Activated T-cell treated with anti-CD3 and anti-CD28 coated beads, Interleukin-2, amount 50 U/mL, for 72 hours (primary cell): ENCODE measurements around the gene SLC18A3. TPM values are rescaled to one million over a fixed set of nuclear protein-coding genes. Genes with fewer than 3 reads are reported as not detected.

Source experiments
- ATAC-seq, 2 donors: fragments of 150-1000 bp; cut with Tn5 transposase; replicated peaks in 1 of 2; 2 replicates each; pipeline ENCODE4 v1.10.0; 2021; ENCODE audit warnings: moderate library complexity in 2 of 2, mild to moderate bottlenecking in 1 of 2
- DNase-seq, 2 donors: peaks; one replicate each; pipeline ENCODE4 v3.0.0; 2021 to 2022; ENCODE audit warnings: mixed read lengths in 1 of 2
- H3K27ac Mint-ChIP-seq: one replicate; pipeline ENCODE4 v1.8.0; 2022; ENCODE audit warnings: mild to moderate bottlenecking, moderate library complexity, mixed read lengths
- H3K27me3 Mint-ChIP-seq: one replicate; pipeline ENCODE4 v1.8.0; 2022; ENCODE audit warnings: low read depth, mixed read lengths
- H3K36me3 Mint-ChIP-seq, 2 donors: one replicate each; pipeline ENCODE4 v1.8.0; 2022; ENCODE audit warnings: mixed read lengths in 2 of 2, mild to moderate bottlenecking in 1 of 2; ENCODE audit not compliant: insufficient read depth in 2 of 2
- H3K4me1 Mint-ChIP-seq: one replicate; pipeline ENCODE4 v1.8.0; 2022; ENCODE audit warnings: low read depth, mixed read lengths
- H3K4me3 Mint-ChIP-seq, 2 donors: one replicate each; pipeline ENCODE4 v1.8.0; 2022; ENCODE audit warnings: mild to moderate bottlenecking in 2 of 2, mixed read lengths in 2 of 2, moderate library complexity in 2 of 2
- H3K9me3 Mint-ChIP-seq, 2 donors: one replicate each; pipeline ENCODE4 v1.8.0; 2022; ENCODE audit warnings: mixed read lengths in 2 of 2
- total RNA-seq, 2 donors: library from RNA; stranded (reverse); gene quantifications; one replicate each; pipeline ENCODE4 v1.2.3, GENCODE V29; 2022

Gene SLC18A3
- total RNA-seq, 2 donors from 2014 or later: not detected

GRCh38 chr10:49647985-49648795, 38.1 kb downstream of the SLC18A3 start:
- H3K9me3 Mint-ChIP-seq: no peaks in the 10 kb centered on the region
- ATAC-seq (no peak), DNase-seq (no peak)
- H3K27me3 Mint-ChIP-seq: no peaks in the 10 kb centered on the region
- H3K4me1 Mint-ChIP-seq: peaks cover 21% of the 10 kb centered on the region
- H3K36me3 Mint-ChIP-seq: no peaks in the 10 kb centered on the region
- no peak overlapping the region for H3K4me3 Mint-ChIP-seq
- H3K27ac Mint-ChIP-seq: no peak overlapping the region

- H3K4me3 Mint-ChIP-seq: peak overlapping the region in 1 of 2 donors; percentile 5
- peak; percentile 48 to 68 for ATAC-seq
- H3K27ac Mint-ChIP-seq: no peak overlapping the region
These were observed 39.2 kb downstream of the SLC18A3 start for GRCh38 chr10:49649294-49649693.

GRCh38 chr10:49649936-49650723, 40.0 kb downstream of the SLC18A3 start:
- no peaks in the 10 kb centered on the region for H3K36me3 Mint-ChIP-seq
- no peaks in the 10 kb centered on the region for H3K9me3 Mint-ChIP-seq
- H3K27ac Mint-ChIP-seq: no peak overlapping the region
- no peak overlapping the region for H3K4me3 Mint-ChIP-seq
- DNase-seq: no peak
- H3K4me1 Mint-ChIP-seq: peaks cover 21% of the 10 kb centered on the region
- peak in 1 of 2 donors; percentile 24 for ATAC-seq
- H3K27me3 Mint-ChIP-seq: no peaks in the 10 kb centered on the region

More at GRCh38 chr10:49649294-49649693, 39.2 kb downstream of the SLC18A3 start:
- Mint-ChIP-seq H3K27me3 (no peaks in the 10 kb centered on the region), H3K36me3 (no peaks in the 10 kb centered on the region), H3K4me1 (peaks cover 21% of the 10 kb centered on the region), H3K9me3 (no peaks in the 10 kb centered on the region)
- peak; percentile 11 to 30 for DNase-seq

GRCh38 chr10:49650724-49651034, 40.6 kb downstream of the SLC18A3 start:
- DNase-seq: no peak
- peaks cover 21% of the 10 kb centered on the region for H3K4me1 Mint-ChIP-seq
- H3K9me3 Mint-ChIP-seq: no peaks in the 10 kb centered on the region
- no peak overlapping the region for H3K27ac Mint-ChIP-seq
- H3K4me3 Mint-ChIP-seq: no peak overlapping the region
- no peaks in the 10 kb centered on the region for H3K36me3 Mint-ChIP-seq
- no peak for ATAC-seq
- no peaks in the 10 kb centered on the region for H3K27me3 Mint-ChIP-seq

DNA sequence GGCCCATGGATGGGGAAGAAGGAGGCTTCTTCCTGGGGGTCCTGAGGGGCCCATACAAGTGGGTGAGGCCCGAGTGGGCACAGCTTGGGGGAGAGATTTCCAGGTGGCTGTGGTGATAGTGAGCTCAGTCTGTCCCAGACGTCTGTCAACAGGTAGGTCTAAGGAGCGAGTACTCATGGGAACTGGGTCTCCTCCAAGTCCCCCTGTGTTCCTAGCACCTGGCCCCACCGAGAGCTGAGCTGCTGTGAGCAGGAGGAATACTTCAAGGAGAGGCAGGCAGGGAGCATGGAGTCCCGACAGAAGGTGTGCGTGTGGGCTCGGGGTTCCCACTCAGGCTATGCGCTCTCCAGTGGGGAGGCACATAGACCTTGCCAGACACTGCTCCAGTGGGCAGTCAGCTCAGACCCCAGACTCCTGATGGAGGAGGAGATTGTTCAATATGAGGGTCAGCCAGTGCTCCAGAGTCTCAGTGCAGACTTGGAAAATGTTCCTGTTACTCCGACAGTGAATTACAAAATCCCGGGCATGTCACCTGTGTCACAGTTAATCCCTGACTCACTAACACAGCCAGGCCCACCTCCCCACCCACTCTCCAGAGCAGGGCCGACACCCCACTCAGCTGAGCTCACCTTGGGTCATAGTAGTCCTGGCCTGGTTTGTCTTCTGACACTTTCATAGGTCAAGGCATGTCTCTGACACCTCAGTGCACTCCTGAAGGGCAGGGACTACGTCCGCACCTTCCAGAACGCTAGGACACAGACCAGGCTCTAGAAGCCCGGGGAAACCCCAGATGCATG, 41.1 kb downstream of the SLC18A3 start:
- H3K27ac Mint-ChIP-seq: no peak overlapping the region
- H3K4me1 Mint-ChIP-seq: peaks cover 21% of the 10 kb centered on the region
- ATAC-seq: no peak
- H3K9me3 Mint-ChIP-seq: no peaks in the 10 kb centered on the region
- peaks cover under 1% of the 10 kb centered on the region for H3K27me3 Mint-ChIP-seq
- H3K36me3 Mint-ChIP-seq: peaks cover 0 to under 1% of the 10 kb centered on the region in 2 donors
- H3K4me3 Mint-ChIP-seq: no peak overlapping the region
- DNase-seq: no peak

DNA sequence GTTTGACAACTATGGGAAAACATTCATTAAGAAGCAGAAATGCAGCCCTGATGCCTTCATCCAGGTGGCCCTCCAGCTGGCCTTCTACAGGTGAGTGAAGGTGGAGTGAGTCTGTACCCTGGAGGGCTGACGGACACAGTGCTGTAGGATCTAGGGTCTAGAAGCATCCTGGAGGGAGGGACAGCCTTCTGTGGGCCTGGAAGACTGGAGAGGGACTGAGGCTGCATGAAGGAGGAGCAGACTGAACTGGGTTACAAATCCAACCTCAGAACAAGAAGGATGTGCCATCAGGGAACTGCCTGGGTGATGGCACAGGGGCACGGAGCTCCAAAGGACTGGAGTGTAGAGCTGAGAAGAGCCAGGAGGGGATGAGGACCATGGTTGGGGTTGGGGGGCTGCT, 41.8 kb downstream of the SLC18A3 start:
- no peak for ATAC-seq
- Mint-ChIP-seq H3K9me3 (peaks cover 0 to 4% of the 10 kb centered on the region in 2 donors), H3K36me3 (peaks cover 0 to 7% of the 10 kb centered on the region in 2 donors), H3K4me1 (peaks cover 21% of the 10 kb centered on the region), H3K27ac (no peak overlapping the region), H3K4me3 (no peak overlapping the region), H3K27me3 (peaks cover 7% of the 10 kb centered on the region)
- no peak for DNase-seq

DNA sequence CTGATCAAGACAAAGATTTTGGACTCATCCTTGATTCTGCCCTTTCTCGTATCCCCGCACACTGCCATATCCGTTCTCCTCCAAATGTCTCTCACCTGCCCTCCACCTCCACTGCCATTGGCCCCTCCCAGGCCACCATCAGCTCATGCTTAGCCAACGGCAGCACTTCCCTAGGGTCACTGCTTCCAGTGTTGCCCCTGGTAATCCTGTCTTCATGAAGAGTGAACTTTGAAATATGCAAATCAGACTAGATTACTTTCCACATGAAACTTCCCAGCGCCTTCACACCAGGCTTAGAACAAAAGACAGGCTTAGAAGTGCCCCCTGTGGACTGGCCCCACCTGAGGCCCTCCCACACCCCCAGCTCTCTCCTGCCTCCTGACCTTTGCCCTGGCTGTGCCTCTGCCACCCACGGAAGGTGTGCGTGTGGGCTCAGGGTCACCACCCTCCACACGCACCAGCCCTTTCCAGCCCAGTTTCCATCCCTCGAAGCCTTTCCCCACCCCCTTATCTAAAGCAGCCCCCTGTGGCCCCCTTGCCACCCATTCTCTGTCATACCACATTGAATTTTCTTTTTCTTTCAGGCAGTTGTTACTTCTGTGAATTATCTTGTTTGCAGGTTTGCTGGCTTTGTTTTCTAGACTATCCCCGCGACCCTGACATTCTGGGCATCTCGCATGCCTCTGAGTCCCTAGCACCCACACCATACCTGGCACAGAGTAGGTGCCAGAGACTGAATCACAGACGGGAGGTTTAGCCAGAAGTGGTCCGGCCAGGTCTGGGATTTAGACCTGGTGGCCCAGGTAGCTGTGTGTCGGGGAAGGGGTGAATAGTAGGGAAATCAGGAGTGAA, 42.5 kb downstream of the SLC18A3 start:
- ATAC-seq: no peak
- H3K27ac Mint-ChIP-seq: no peak overlapping the region
- no peak overlapping the region for H3K4me3 Mint-ChIP-seq
- peaks cover 0 to 4% of the 10 kb centered on the region in 2 donors for H3K9me3 Mint-ChIP-seq
- H3K27me3 Mint-ChIP-seq: peaks cover 8% of the 10 kb centered on the region
- peaks cover 21% of the 10 kb centered on the region for H3K4me1 Mint-ChIP-seq
- peaks cover 0 to 7% of the 10 kb centered on the region in 2 donors for H3K36me3 Mint-ChIP-seq
- DNase-seq: no peak

DNA sequence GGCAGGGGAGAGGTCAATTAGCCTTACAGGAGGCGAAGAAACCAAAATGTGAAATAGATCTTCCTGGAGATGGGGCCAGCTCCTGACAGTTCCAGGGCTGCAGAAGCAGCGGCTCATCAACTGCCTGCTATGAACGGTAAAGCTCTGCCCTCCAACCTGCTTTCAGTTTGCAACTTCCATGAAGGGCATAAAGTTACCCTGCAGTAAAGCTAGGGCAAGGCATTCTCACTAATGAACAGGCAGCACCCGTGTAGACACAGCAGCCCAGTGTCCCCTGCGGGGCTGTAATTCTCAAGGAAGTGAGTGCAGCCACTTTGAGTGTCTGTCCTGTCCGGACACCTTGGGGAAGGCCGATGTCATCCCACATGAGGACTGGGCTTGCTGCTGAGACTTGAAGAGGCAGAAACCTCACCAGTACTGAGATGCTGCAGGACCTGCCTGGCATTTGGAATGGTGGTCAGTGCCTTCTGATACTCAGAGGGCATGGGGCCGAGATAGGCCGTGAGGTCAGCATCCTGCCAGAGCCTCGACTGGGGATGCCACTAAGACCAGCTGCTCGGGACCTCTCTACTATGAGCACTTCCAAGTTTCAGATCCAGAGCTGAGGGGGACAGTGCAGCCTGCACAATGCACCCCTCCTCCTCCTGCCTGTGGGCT, 43.3 kb downstream of the SLC18A3 start:
- Mint-ChIP-seq H3K4me1 (peaks cover 19% of the 10 kb centered on the region), H3K9me3 (peaks cover 0 to 4% of the 10 kb centered on the region in 2 donors), H3K27ac (no peak overlapping the region), H3K4me3 (no peak overlapping the region), H3K27me3 (peaks cover 8% of the 10 kb centered on the region), H3K36me3 (peaks cover 0 to 7% of the 10 kb centered on the region in 2 donors)
- DNase-seq (no peak), ATAC-seq (no peak)

DNA sequence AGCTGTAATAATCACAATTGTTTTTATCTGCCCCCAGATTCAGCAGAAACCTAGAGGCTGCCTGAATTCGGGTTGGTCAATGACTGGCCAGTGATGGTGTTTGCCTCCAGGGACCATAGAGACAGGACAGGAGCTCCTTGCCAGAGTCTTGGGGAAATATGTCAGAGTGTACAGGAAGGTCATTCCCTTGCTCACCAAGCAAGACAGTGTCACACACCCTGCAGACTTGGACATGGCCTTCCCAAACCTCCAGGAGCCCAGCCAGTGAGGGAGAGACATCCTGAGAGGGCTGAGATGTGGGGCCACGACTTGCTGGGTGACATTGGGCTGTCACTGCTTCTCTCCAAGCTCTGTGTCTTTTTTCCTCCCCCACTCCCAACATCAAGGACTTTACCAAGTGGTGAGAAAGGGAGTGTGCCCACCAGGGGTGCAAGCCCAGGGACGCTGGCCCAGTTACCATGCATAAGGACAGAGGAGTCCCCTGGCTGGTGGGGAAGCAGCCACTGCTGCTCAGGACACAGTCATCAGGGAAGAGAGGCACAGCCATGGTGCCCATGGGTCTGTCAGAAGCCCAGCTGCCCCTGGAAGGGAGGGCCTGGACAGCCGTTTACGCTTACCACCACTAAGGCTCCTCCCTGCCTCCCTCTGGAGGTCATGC, 44.1 kb downstream of the SLC18A3 start:
- Mint-ChIP-seq H3K9me3 (peaks cover 6% of the 10 kb centered on the region in 2 donors), H3K4me1 (peaks cover 12% of the 10 kb centered on the region), H3K36me3 (peaks cover 7% of the 10 kb centered on the region in 2 donors), H3K27me3 (peaks cover 8% of the 10 kb centered on the region), H3K4me3 (no peak overlapping the region), H3K27ac (no peak overlapping the region)
- ATAC-seq (no peak), DNase-seq (no peak)

DNA sequence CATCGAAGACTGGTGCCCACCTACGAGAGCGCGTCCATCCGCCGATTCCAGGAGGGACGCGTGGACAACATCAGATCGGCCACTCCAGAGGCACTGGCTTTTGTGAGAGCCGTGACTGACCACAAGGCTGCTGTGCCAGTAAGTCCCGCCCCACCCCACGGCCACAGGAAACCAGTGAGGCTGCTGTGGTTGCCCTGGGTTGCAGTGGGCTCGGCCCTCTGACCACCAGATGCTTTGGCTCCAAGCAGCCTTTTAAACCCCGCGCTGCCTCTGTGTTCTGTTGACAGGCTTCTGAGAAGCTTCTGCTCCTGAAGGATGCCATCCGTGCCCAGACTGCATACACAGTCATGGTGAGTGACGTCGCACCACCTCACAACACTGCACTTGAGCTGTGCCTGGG, 45.0 kb downstream of the SLC18A3 start:
- ATAC-seq: no peak
- Mint-ChIP-seq H3K36me3 (peaks cover 7 to 10% of the 10 kb centered on the region in 2 donors), H3K9me3 (peaks cover 8 to 9% of the 10 kb centered on the region in 2 donors), H3K27me3 (peaks cover 8% of the 10 kb centered on the region), H3K4me1 (peaks cover 3% of the 10 kb centered on the region), H3K27ac (no peak overlapping the region), H3K4me3 (no peak overlapping the region)
- no peak for DNase-seq

DNA sequence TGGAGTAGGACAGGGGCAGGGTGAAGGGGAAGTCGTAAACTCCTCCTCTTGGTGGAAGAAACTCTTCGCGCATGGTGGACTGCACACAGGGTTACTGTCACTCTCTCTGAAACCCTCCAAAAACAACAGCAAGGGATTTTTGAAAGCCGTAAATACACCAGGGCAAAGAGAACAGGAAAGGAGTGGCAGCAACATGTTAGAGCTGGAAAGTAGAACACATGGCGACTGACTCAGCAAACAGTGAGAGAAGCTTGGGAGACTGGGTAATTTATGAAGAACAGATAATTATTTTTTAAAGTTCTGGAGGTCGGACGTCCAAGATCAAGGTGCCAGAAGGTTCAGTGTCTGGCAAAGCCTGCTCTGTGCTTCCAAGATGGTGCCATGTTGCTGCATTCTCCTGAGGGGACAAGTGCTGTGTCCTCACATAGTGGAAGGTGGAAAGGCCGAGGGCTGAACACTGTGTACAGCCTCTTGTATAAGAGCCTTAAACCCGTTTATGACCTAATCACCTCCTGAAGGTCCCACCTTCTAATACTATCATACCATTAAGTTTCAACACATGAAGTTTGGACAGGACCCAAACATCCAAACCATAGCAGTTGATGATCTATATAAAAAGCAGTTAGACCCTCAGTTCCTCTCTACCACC, 46.9 kb downstream of the SLC18A3 start:
- Mint-ChIP-seq H3K4me1 (no peaks in the 10 kb centered on the region), H3K27ac (no peak overlapping the region), H3K4me3 (no peak overlapping the region), H3K9me3 (peaks cover 8 to 9% of the 10 kb centered on the region in 2 donors), H3K36me3 (peaks cover 7 to 10% of the 10 kb centered on the region in 2 donors), H3K27me3 (peaks cover 8% of the 10 kb centered on the region)
- DNase-seq (no peak), ATAC-seq (no peak)
